NCI-H524 (cell line): Measurements from ENCODE around the gene GRHPR.

Experiments
- DNase-seq, 2 experiments: peaks; one replicate each; lab custom pipeline; 2025; lab: John Stamatoyannopoulos, UW

The GRHPR gene

DNA sequence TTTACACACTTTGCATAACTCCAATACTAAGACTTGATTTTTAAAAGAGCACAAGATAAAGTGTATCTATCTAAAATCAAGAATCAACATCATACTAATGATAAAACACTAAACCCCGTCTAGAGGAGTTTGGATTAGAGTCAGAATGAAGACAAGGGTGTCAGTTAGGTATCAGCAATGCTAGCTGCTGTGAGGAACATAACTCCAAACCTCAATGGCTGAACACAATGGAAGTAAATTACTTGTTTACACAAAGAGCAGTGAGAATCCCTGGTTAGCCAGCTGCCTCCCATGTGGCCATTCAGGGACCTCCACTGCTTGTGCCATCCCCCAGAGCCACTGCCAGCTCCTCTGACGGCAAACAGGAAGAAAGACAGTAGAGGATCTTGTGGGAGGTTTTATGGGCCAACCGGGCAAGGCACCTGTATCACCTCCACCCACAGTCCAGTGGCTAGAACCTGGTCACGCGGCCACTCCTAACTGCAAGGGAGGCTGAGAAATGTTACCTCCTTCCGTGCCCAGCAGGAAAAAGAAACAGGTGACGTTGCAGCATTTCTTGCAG lies 24.0 kb upstream of the GRHPR start:
- no peak for DNase-seq

DNA sequence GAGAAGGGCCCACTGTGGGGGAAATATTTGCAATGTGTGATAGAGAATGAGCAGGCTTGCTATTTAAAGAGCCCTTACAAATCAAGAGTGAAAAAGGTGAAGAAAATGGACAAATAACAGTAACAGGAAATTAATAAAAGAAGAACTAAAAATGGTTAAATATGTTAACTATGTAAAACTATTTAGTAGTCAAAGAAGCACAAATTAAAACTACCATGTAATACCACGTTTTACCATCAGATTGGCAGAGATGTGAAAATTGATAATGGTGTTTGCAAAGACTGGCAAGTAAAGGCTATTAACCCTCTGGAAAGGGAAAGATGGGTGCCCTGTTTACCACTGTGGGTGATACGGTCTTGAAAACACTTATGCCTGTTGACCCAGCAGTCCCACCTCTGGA lies 23.2 kb upstream of the GRHPR start:
- no peak for DNase-seq

DNA sequence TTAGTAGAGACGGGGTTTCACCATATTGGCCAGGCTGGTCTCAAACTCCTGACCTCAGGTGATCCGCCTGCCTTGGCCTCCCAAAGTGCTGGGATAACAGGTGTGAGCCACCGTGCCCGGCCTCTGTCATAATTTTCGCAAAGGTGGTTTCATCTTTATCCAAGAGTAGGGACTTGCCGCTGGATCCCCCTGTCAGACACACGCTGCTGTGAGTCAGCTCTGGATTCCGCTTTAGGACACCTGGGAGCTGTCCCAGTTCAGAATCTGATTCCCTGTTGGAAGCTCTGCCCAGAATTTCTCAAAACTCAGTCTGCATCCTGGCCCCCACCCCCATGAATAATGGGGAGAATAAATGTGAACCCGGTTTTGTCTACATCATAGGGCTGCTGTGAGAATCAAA lies 17.9 kb upstream of the GRHPR start:
- DNase-seq, result no peak

DNA sequence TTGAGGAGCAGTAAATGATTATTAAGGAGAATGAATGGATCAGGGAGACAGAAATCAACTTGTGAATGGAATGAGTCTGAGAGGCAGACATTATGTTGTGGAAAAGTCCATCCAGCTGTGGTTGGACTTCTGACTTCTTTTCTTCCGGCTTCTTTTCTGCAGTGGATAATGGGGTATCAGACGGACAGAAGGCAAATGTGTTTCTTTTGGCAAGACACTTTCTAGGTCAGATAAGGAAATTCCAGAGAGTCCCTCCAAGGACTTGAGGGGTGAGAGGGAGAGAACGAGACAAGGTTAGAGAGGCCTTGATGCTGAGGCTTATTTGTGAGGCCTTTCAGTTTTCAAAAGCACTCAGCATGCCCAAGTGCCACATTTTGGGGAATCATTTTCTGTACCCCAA lies 17.1 kb upstream of the GRHPR start:
- DNase-seq, result no peak

DNA sequence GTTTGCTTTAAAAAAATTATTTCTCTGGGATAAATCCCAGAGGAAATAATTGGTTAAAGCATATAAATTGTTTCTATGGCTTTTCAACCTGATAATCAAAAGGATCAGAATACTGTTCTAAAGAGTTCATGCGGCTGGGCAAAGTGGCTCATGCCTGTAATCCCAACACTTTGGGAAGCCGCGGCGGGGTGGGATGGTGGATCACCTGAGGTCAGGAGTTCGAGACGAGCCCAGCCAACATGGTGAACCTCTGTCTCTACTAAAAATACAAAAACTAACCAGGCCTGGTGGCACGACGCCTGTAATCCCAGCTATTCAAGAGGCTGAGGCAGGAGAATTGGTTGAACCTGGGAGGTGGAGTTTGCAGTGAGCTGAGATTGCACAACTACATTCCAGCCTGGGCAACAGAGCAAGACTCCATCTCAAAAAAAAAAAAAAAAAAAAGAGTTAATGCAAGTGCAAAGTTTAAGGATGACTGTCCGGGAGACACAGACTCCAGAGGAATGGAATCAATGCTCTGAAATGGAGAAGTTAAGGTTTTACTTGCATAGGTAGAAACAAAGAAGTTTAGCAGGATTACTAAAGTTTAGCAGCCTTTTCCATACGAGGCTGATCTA lies 16.6 kb upstream of the GRHPR start:
- DNase-seq, result no peak

DNA sequence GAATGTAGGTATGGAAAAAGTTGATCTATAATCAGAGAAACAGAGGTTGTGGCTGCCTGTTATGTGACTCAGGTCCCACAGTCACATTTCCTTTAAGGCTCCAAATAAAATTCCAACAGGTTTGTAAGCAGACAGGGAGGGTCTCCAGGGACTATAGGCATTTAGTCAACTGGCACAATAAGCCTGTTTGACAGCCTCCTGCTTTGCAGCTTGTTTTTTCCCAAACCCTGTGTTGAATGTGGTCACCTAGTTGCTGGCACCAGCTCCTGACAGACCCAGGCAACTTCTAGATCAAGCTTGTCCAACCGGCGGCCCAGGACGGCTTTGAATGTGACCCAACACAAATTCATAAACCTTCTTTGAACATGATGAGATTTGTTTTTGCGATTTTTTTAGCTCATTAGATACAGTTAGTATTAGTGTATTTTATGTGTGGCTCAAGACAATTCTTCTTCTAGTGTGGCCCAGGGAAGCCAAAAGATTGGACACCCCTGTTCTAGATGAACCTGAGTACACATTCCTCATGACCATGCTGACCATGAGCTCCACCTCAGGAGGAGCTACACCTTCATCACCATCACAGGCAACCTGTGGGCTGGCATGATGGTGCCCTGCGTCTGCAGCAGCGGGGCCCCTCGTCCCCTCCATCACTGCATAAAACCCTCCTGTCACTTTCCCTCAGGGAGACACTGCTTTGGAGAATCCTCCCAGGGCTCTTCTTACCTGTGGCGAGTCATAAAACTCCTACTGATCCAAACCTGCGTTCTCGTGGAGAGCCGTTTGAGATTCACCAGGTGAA lies 15.7 kb upstream of the GRHPR start:
- no peak for DNase-seq

DNA sequence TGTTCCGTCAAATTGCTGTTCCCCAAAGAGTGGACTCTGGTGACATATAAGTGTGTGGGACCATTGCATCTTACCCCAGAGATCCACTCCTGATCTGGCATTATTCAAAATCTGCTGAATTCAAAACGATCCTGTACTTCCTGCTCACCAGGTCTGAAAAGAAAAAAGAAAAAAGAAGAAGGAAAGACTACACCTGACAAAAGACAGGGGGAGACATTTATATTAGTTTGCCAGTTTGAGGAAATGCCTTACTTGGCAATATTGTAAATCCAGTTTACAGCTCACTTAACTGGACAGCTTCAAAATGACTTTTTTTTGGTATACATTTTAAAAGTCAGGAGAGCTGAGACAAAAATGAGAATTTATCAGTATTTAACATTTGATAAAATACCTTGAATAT lies 15.0 kb upstream of the GRHPR start:
- peak in 1 of 2 experiments; percentile 12 for DNase-seq

DNA sequence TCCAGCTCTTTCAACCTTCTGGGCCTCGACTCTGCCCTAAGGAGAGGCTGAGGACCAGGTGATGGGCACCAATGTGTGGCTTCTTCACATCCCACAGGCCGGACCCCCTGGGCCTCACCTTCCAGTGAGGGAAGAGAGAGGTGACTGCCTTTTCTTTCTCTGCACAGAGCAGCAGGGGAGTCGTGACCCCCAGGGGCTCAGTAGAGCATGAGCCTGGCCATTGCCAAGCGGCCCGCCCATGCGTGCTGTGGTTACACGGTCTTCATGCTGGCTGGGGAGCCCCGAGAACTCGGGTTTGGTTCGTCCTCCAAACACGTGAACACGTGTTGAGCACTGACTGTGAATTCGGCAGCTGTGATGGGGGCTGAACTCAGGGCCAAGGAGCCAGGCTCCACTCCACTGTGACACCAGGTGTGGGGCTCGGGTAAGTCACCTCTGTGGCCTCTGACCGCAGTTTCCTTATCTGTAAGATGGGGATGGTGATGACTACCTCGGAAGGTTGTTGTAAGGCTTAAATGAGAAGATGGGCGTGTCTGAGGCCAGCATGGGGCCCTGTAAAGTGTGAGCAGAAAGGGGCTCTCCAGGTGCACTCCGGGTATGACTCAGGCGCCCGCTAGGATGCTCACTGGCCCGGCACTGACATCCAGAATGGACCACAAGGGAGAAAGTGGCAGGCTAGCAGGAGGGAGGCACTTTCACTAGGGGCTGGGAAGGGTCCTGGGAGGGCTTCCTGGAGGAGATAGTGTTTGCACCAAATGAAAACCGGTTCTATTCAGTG lies 13.4 kb upstream of the GRHPR start:
- DNase-seq, result no peak

DNA sequence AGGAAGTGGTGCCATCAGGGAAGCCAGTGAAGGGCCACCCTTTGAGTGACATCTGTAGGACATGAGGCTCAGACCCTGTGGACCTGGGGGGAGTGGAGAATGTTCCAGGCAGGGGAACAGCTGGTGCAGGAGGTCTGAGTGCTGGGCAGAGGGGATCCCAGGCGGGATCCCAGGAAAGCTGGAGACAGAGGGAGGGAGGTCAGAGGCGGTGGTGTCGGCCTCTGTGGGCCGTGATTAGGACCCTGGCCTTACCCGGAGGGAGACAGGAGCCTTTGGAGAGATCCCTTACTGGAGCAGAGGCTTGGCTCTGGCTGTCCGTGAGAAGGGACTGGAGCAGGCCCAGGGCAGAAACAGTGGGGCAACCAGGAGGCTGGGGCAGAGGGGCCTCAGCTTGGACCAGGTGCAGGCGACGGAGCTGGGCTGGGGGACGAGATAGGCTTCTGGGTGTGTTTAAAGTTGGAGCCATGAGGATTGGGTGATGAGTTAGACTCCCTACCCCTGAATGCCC lies 12.1 kb upstream of the GRHPR start:
- no peak for DNase-seq

DNA sequence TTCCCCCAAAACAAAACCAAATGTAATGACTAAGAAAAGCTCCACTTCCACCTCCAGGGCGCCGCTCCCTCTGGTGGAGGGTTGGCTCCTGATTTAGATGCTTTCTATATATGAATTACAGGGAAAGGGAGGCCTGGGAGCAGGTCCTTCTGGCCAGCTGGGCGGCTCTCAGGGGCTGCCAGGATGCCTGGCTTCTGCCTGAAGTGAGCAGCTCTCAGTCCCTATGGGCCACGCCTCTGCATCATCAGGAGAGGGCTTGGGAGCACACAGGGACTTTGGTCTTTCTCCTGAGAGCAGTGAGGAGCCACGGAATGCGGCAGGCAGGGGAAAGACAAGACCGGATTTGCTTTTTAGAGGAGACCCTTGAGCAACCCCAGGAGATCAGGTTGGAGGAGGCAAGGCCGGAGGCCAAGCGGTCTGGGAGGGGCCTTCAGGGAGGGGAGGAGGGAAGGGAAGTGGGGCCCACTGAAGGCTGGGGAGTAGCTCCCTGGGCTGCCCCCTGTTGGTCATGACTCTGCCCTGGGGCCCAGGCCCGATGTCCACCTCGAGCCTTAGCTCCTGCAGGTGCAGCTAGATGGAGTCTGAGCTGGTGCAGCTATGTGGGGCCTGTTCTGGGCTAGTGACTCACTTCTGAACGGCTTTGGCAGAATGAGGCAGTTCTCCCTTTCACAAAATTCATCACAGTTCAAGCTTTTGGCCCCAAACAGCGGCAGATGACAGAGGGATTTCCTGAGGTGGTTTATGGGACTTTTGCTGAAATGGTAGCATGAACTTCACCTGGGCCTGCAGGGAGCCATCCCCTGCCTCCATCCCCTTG lies 11.3 kb upstream of the GRHPR start:
- no peak for DNase-seq

DNA sequence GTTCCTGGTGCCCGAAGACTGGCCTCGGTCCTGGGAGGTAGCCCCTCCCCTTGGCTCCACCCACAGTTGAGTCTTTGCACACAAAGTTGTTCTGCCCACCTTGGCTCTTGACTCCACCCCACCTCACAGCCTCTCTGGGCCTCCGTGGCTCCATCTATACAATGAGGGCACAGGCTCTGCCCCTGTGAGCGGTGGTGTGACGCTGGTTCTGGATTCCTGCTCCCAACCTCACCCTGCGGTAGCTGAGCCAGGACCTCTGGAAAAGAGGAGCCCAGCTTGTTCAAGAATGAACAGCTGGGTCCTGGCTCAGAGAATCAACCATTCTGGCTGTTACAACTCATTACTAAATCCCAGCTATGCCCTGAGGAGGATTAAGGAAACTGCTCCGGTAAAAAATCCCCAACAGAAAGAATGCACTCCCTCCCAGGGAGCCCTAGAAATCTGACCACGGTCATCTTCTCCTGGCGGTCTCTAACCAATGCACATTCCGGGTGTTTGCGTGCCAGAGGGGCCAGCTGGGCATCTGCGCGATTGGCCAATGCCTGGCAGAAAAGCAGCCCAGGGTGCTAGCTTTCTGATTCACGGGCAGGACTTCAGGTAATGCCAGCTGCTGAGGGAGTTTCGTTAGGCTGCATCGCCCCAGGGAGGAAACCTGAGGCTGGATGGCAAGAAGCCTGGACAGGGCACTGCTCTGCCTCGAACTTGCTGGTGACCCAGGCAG lies 9.9 kb upstream of the GRHPR start:
- peak; percentile 53 to 82 for DNase-seq

DNA sequence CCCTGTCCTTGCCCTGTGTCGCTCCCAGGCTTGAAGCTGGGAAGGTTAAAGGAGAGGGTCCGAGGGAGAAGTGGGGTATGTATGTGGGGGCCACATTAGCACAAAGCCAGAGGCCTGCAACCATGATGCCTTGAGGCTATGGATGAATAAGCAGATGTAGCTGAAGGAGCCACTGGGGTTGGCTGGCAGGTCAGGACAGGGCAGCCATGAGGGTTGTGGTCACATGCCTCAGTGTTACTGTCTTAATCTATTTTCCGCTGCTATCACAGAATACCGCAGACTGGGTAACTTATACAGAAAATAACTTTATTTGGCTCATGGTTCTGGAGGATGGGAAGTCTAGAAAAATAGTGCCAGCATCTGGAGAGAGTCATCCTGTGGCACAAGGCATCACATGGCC lies 9.2 kb upstream of the GRHPR start:
- DNase-seq, result no peak

DNA sequence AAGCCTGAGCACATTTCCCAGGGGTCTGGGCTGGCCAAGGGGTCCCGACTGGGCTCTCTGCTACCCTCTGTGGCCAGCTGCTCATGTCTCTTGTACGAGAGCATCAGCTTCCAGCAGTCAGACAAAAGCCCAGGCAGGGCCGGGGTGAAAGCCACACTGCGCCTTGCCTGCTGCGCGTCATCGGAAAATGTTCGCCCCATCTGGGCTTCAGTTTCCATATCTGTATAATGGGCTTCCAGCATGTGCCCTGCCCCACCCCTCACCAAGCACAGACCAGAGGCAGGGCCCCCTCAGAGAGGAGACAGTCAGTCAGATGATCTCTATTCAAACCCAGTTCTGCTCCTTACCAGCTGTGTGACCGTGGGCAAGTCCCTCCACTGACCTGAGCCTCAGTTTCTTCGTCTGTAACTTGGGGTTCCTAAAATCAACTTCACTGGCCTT lies 8.0 kb upstream of the GRHPR start:
- no peak for DNase-seq

DNA sequence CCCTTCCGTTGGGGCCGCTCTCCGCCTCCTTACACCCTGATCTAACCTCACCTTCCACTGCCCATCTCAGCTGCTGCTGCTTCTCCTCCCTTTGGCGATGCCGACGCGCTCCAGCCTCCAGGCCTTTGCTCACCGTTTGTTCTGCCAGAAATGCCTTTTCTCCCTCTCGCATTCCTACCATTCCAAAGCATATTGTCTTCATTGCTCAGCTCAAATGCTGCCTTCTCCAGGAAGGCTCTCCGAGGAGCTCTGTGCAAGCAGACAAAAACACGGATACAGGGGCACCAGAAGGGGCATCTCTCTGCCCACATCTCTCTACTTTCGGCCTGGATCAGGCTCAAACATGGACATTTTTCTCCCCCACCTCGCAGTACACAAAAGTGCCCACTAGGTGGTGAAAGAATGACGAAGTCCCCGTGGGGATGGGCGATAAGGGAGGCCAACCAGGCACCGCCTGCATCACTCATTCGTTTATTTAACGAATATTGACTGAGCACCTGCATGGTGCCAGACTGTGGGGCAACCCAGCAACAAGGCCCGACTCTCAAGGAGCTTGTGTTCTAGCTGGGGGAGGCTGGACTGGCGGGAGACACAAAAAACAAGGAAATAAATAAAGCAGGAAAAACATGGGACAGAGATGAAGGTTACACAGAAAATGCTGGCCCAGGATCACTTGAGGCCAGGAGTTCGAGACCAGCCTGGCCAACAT lies 7.3 kb upstream of the GRHPR start:
- DNase-seq, result peak; percentile 42 to 59

DNA sequence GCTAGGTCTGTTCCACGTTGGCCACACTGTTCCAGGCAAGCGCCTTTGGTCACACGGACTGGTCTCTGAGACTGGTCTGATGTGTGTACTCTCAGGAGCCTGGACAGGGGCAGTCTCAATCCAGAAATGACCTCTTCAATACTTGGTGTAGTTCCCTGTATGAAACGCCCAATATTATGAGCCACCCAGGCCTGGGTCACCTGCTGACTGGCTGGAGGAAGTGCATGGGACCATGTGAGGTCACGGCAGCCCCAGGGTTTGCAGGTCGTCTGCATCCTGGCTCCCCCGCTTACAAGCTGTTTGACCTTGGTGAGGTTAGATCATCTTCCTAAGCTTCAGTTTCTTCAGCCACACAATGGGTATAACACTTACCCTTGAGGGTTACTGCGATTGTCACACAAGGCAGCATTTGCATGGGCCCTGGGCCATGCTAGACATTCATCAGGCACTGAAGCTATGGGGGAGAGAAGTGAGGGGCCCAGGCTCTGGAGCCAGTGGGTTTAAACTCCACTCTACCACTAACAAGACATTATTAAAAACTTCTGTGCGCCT lies 5.2 kb upstream of the GRHPR start:
- no peak for DNase-seq

DNA sequence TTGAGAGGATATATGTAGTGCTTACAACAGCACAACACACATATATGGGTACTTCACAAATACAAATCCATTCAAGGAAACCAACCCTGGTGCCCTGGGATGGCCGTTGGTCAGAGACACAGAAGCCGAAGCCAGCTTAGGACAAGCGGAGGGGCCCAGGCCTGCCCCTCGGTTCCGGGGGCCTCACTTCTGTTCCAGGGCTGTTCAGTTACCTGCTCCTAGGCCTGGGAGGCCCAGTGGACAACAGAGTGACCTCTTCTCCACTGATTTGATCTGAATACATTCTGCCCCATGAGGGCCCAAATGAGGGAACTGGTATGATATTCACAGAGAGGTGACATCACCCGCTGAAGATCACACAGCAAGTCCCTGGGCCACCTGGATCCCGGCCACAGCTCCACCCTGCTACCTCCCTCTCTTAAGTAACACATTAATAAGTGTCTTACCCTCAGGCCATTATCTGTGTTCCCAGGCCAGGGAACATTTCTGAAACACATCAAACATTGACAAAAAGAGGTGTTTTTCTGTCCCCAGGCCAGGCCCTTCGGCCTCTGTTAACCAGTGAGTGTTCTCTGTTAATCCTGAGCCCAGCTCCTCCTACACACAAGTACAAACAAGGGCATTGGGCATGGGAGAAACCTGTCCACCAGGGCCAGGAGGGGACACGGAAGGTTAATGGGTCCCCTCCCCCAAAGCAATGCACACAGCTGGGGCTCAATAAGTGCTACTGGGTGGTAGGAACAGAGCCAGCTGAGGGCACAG lies 4.5 kb upstream of the GRHPR start:
- DNase-seq, result no peak

DNA sequence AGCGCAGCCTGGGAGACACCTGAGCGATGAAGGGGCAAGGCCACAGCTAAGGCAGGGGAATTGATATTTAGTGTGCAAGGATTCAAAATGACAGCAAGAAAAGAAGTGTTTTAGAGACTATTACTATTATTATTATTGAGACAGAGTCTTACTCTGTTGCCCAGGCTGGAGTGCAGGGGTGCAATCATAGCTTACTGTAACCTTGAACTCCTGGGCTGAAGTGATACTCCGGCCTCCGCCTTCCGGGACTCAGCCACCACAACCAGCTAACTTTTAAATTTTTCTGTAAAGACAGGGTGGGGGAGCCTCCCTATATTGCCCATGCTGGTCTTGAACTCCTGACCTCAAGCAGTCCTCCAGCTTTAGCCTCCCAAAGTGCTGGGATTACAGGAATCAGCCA lies 3.3 kb upstream of the GRHPR start:
- DNase-seq, result no peak

DNA sequence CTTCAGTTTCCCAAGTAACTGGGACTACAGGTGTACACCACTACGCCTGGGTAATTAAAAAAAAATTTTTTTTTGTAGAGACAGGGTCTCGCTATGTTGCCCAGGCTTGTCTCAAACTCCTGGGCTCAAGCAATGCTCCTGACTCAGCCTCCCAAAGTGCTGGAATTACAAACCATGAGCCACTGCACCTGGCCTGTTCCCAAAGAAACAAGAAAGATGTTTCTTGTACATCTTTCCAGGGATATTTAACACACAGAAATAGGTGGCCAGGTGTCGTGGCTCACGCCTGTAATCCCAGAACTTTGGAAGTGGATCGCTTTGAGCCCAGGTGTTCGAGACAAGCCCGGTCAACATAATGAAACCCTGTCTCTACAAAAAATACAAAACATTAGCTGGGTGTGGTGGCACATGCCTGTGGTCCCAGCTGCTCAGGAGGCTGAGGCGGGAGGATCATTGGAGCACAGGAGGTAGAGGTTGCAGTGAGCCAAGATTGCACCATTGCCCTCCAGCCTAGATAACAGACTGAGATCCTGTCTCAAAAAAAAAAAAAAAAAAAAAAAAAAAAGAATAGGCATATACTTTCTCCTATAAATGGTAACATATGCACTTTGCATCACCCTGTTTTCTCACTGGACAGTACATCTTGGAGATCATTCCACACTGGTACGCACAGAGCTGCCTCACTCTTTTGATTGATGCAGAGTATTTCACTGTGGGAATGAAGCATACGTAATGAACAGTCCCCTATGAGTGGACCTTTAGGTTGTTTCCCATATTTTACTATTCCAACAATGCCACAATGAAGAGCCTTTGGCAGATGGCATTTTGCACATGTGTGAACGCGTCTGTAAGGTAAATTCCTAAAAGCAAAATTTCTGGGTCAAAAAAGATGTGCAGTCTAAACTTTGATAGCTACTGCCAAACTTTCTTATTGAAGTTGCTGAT lies 2.0 kb upstream of the GRHPR start:
- no peak for DNase-seq
